Neural cell (in vitro differentiated cells): ENCODE data around the gene RBM15.

Experiments used
- CTCF ChIP-seq: fragments of 450-650 bp; IDR thresholded peaks from 2 replicates; pipeline ENCODE4 v1.5.1; 2014; ENCODE audit warnings: antibody characterized with exemption, mild to moderate bottlenecking, moderate library complexity; ENCODE audit not compliant: poor library complexity, severe bottlenecking
- EP300 ChIP-seq: fragments of 450-650 bp; conservative IDR thresholded peaks from 2 replicates; pipeline ENCODE4 v1.6.1; 2014; ENCODE audit warnings: antibody characterized with exemption, mild to moderate bottlenecking, moderate library complexity; ENCODE audit not compliant: poor library complexity, severe bottlenecking
- RAD21 ChIP-seq: fragments of 450-650 bp; conservative IDR thresholded peaks from 2 replicates; pipeline ENCODE4 v1.6.1; 2014; ENCODE audit warnings: antibody characterized with exemption, mild to moderate bottlenecking, moderate library complexity
- REST ChIP-seq: IDR thresholded peaks from 2 replicates; pipeline ENCODE4 v1.6.1; 2012; ENCODE audit warnings: borderline replicate concordance
- SMC3 ChIP-seq: fragments of 450-650 bp; conservative IDR thresholded peaks from 2 replicates; pipeline ENCODE4 v1.6.1; 2014; ENCODE audit warnings: antibody characterized with exemption, mild to moderate bottlenecking, moderate library complexity; ENCODE audit not compliant: poor library complexity

- peak; percentile 87 for TF ChIP-seq CTCF
- peak; percentile 69 for TF ChIP-seq EP300
- peak; percentile 64 for TF ChIP-seq SMC3
- TF ChIP-seq REST: peak; percentile 30
- TF ChIP-seq RAD21: peak; percentile 37
These were observed 780 bp upstream of the RBM15 start for GRCh38 chr1:110338309-110338885.
